ENCODE measurements around the gene CELSR1. TPM values are rescaled to one million over a fixed set of nuclear protein-coding genes. Genes with fewer than 3 reads are reported as not detected.

Gene CELSR1
- total RNA-seq, 1 donor from 2014 or later: 32.9 TPM

GRCh38 chr22:46361826-46362202 lies 175.6 kb downstream of the CELSR1 start:
- H3K4me3 ChIP-seq: no peak overlapping the region
- H3K27ac ChIP-seq: no peak overlapping the region
- no peak for DNase-seq (ENCODE audit: extremely low spot score in 2 of 2)
- H3K27me3 ChIP-seq: no peaks in the 10 kb centered on the region
- H3K9me3 ChIP-seq: no peaks in the 10 kb centered on the region
- TF ChIP-seq POLR2AphosphoS5 (IDR thresholded peaks at IDR 0.05; ENCODE audit: insufficient read depth in 1 of 2, low read depth in 1 of 2): no peak
- TF ChIP-seq CTCF (IDR thresholded peaks at IDR 0.05): no peak
- no peak for TF ChIP-seq POLR2A (IDR thresholded peaks at IDR 0.05)
- intact Hi-C loops (cut with DNase I): no loop called here
- H3K4me1 ChIP-seq: no peaks in the 10 kb centered on the region
- peaks cover 0 to 22% of the 10 kb centered on the region in 2 donors for H3K36me3 ChIP-seq

GRCh38 chr22:46360891-46361290 lies 176.5 kb downstream of the CELSR1 start:
- Histone ChIP-seq H3K27me3 (no peaks in the 10 kb centered on the region), H3K36me3 (peaks cover 0 to 29% of the 10 kb centered on the region in 2 donors), H3K9me3 (no peaks in the 10 kb centered on the region), H3K4me1 (no peaks in the 10 kb centered on the region), H3K27ac (no peak overlapping the region), H3K4me3 (no peak overlapping the region)
- intact Hi-C loops (cut with DNase I): no loop called here
- DNase-seq (ENCODE audit: extremely low spot score in 2 of 2): no peak
- TF ChIP-seq POLR2A (IDR thresholded peaks at IDR 0.05) (no peak), POLR2AphosphoS5 (IDR thresholded peaks at IDR 0.05; ENCODE audit: insufficient read depth in 1 of 2, low read depth in 1 of 2) (no peak), CTCF (IDR thresholded peaks at IDR 0.05) (no peak)

GRCh38 chr22:46360097-46360496 lies 177.3 kb downstream of the CELSR1 start:
- TF ChIP-seq POLR2AphosphoS5 (IDR thresholded peaks at IDR 0.05; ENCODE audit: insufficient read depth in 1 of 2, low read depth in 1 of 2) (no peak), CTCF (IDR thresholded peaks at IDR 0.05) (no peak), POLR2A (IDR thresholded peaks at IDR 0.05) (no peak)
- Histone ChIP-seq H3K27me3 (no peaks in the 10 kb centered on the region), H3K4me1 (no peaks in the 10 kb centered on the region), H3K4me3 (no peak overlapping the region), H3K36me3 (peaks cover 0 to 27% of the 10 kb centered on the region in 2 donors), H3K27ac (no peak overlapping the region), H3K9me3 (no peaks in the 10 kb centered on the region)
- DNase-seq (ENCODE audit: extremely low spot score in 2 of 2): no peak
- intact Hi-C loops (cut with DNase I): no loop called here

- Histone ChIP-seq H3K9me3 (no peaks in the 10 kb centered on the region), H3K27me3 (no peaks in the 10 kb centered on the region), H3K4me1 (peaks cover 4% of the 10 kb centered on the region), H3K36me3 (peaks cover 0 to 25% of the 10 kb centered on the region in 2 donors), H3K4me3 (no peak overlapping the region), H3K27ac (no peak overlapping the region)
- no peak for DNase-seq (ENCODE audit: extremely low spot score in 2 of 2)
- TF ChIP-seq CTCF (IDR thresholded peaks at IDR 0.05): no peak
- no peak for TF ChIP-seq POLR2A (IDR thresholded peaks at IDR 0.05)
- no peak for TF ChIP-seq POLR2AphosphoS5 (IDR thresholded peaks at IDR 0.05; ENCODE audit: insufficient read depth in 1 of 2, low read depth in 1 of 2)
- intact Hi-C loops (cut with DNase I): no loop called here
These were observed 178.1 kb downstream of the CELSR1 start for GRCh38 chr22:46359362-46359761.

GRCh38 chr22:46358766-46359165 lies 178.7 kb downstream of the CELSR1 start:
- Histone ChIP-seq H3K4me3 (no peak overlapping the region), H3K27me3 (no peaks in the 10 kb centered on the region), H3K4me1 (peaks cover 8% of the 10 kb centered on the region), H3K27ac (no peak overlapping the region), H3K36me3 (peaks cover 0 to 31% of the 10 kb centered on the region in 2 donors), H3K9me3 (no peaks in the 10 kb centered on the region)
- no peak for TF ChIP-seq POLR2A (IDR thresholded peaks at IDR 0.05)
- TF ChIP-seq POLR2AphosphoS5 (IDR thresholded peaks at IDR 0.05; ENCODE audit: insufficient read depth in 1 of 2, low read depth in 1 of 2): no peak
- TF ChIP-seq CTCF (IDR thresholded peaks at IDR 0.05): no peak
- DNase-seq (ENCODE audit: extremely low spot score in 2 of 2): no peak
- intact Hi-C loops (cut with DNase I): no loop called here

Measured in vagina (tissue), 2 donors.